ENCODE data around the gene ADAMTS5.

ADAMTS5 gene

GRCh38 chr21:26948194-26948593, 18.7 kb downstream of the ADAMTS5 start:
- no peak for DNase-seq (ENCODE audit: low read depth in 2 of 2)

GRCh38 chr21:26946744-26947446, 20.0 kb downstream of the ADAMTS5 start:
- no peak for DNase-seq (ENCODE audit: low read depth in 2 of 2)

- DNase-seq (ENCODE audit: low read depth in 2 of 2): no peak
Observed at GRCh38 chr21:26945916-26946675, 20.8 kb downstream of the ADAMTS5 start.

GRCh38 chr21:26943921-26944320, 23.0 kb downstream of the ADAMTS5 start:
- no peak for DNase-seq (ENCODE audit: low read depth in 2 of 2)

GRCh38 chr21:26941421-26941820, 25.5 kb downstream of the ADAMTS5 start:
- DNase-seq (ENCODE audit: low read depth in 2 of 2): no peak

- DNase-seq (ENCODE audit: low read depth in 2 of 2): no peak
Observed at GRCh38 chr21:26939601-26940111, 27.2 kb downstream of the ADAMTS5 start.

GRCh38 chr21:26936641-26937040, 30.2 kb downstream of the ADAMTS5 start:
- DNase-seq (ENCODE audit: low read depth in 2 of 2): no peak

GRCh38 chr21:26935977-26936376, 30.9 kb downstream of the ADAMTS5 start:
- no peak for DNase-seq (ENCODE audit: low read depth in 2 of 2)

- no peak for DNase-seq (ENCODE audit: low read depth in 2 of 2)
Observed at GRCh38 chr21:26934383-26934782, 32.5 kb downstream of the ADAMTS5 start.

- DNase-seq (ENCODE audit: low read depth in 2 of 2): no peak
Observed at GRCh38 chr21:26933448-26933847, 33.4 kb downstream of the ADAMTS5 start.

- no peak for DNase-seq (ENCODE audit: low read depth in 2 of 2)
Observed at GRCh38 chr21:26925636-26926035, 41.3 kb downstream of the ADAMTS5 start.

- no peak for DNase-seq (ENCODE audit: low read depth in 2 of 2)
Observed at GRCh38 chr21:26925122-26925521, 41.8 kb downstream of the ADAMTS5 start.

- no peak for DNase-seq (ENCODE audit: low read depth in 2 of 2)
Observed at GRCh38 chr21:26923986-26924385, 42.9 kb downstream of the ADAMTS5 start.

- DNase-seq (ENCODE audit: low read depth in 2 of 2): no peak
Observed at GRCh38 chr21:26920055-26920454, 46.8 kb downstream of the ADAMTS5 start.

- no peak for DNase-seq (ENCODE audit: low read depth in 2 of 2)
Observed at GRCh38 chr21:26918323-26919079, 48.4 kb downstream of the ADAMTS5 start.

- no peak for DNase-seq (ENCODE audit: low read depth in 2 of 2)
Observed at GRCh38 chr21:26916799-26917198, 50.1 kb downstream of the ADAMTS5 start.

GRCh38 chr21:26914557-26914956, 52.3 kb downstream of the ADAMTS5 start:
- DNase-seq (ENCODE audit: low read depth in 2 of 2): no peak

- no peak for DNase-seq (ENCODE audit: low read depth in 2 of 2)
Observed at GRCh38 chr21:26912466-26912865, 54.4 kb downstream of the ADAMTS5 start.

GRCh38 chr21:26909972-26910371, 56.9 kb downstream of the ADAMTS5 start:
- no peak for DNase-seq (ENCODE audit: low read depth in 2 of 2)

GRCh38 chr21:26900980-26901379, 65.9 kb downstream of the ADAMTS5 start:
- DNase-seq (ENCODE audit: low read depth in 2 of 2): no peak

- no peak for DNase-seq (ENCODE audit: low read depth in 2 of 2)
Observed at GRCh38 chr21:26892151-26892550, 74.7 kb downstream of the ADAMTS5 start.

GRCh38 chr21:26888931-26889330, 78.0 kb downstream of the ADAMTS5 start:
- no peak for DNase-seq (ENCODE audit: low read depth in 2 of 2)

All from stimulated activated CD8-positive, alpha-beta memory T cell treated with anti-CD3 and anti-CD28 coated beads, Interleukin-2, amount 100 ng/mL, for 1 hour (primary cell).